ENCODE measurements around the gene ARHGEF6.

DNA sequence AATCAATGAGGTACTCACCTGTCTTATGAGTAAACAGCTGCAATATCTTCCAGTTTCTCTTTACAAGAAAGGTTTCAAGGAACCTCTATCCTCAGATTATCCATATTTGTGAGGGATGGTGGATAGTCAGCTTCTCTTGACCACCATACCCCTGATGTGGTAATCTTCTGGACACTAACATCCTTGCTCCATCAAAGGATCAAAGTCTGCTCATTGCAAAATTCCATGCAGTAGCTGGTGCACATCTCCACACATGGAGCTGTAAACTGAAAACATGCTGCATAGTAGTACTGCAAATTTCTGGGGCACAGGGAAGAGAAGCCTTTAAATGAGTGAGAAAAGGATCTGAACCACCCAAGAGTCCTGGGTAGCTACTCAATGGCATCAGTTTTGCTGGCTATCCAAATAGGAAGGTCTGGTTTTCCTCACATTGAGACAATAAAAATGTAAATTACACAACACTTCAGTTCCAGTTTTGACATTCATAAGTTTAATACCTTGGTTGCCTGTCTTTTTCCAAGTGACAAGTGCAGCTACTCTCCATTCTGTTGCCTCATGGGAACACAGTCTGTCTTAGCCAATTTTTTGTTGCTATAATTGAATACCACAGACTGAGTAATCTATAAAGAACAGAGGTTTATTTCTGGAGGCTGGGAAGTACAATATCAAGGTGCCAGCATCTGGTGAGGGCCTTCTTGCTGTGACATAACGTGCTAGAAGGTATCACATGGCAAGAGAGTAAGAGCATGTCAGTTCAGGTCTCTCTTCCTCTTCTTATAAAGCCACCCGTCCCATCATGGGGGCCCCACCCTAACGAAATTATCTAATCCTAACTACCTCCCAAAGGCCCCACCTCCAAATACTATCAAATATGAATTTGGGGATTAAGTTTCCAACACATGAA is 34.4 kb upstream of the ARHGEF6 start:
- TF ChIP-seq, protein P1, sequence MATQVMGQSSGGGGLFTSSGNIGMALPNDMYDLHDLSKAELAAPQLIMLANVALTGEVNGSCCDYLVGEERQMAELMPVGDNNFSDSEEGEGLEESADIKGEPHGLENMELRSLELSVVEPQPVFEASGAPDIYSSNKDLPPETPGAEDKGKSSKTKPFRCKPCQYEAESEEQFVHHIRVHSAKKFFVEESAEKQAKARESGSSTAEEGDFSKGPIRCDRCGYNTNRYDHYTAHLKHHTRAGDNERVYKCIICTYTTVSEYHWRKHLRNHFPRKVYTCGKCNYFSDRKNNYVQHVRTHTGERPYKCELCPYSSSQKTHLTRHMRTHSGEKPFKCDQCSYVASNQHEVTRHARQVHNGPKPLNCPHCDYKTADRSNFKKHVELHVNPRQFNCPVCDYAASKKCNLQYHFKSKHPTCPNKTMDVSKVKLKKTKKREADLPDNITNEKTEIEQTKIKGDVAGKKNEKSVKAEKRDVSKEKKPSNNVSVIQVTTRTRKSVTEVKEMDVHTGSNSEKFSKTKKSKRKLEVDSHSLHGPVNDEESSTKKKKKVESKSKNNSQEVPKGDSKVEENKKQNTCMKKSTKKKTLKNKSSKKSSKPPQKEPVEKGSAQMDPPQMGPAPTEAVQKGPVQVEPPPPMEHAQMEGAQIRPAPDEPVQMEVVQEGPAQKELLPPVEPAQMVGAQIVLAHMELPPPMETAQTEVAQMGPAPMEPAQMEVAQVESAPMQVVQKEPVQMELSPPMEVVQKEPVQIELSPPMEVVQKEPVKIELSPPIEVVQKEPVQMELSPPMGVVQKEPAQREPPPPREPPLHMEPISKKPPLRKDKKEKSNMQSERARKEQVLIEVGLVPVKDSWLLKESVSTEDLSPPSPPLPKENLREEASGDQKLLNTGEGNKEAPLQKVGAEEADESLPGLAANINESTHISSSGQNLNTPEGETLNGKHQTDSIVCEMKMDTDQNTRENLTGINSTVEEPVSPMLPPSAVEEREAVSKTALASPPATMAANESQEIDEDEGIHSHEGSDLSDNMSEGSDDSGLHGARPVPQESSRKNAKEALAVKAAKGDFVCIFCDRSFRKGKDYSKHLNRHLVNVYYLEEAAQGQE (IDR thresholded peaks at IDR 0.05) = no peak
- TF ChIP-seq, protein P2, sequence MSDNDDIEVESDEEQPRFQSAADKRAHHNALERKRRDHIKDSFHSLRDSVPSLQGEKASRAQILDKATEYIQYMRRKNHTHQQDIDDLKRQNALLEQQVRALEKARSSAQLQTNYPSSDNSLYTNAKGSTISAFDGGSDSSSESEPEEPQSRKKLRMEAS (IDR thresholded peaks at IDR 0.05) = peak; percentile 59
- TF ChIP-seq, protein P3, sequence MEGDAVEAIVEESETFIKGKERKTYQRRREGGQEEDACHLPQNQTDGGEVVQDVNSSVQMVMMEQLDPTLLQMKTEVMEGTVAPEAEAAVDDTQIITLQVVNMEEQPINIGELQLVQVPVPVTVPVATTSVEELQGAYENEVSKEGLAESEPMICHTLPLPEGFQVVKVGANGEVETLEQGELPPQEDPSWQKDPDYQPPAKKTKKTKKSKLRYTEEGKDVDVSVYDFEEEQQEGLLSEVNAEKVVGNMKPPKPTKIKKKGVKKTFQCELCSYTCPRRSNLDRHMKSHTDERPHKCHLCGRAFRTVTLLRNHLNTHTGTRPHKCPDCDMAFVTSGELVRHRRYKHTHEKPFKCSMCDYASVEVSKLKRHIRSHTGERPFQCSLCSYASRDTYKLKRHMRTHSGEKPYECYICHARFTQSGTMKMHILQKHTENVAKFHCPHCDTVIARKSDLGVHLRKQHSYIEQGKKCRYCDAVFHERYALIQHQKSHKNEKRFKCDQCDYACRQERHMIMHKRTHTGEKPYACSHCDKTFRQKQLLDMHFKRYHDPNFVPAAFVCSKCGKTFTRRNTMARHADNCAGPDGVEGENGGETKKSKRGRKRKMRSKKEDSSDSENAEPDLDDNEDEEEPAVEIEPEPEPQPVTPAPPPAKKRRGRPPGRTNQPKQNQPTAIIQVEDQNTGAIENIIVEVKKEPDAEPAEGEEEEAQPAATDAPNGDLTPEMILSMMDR (IDR thresholded peaks at IDR 0.05; ENCODE audit: low read depth, low read length, missing input control) = no peak
- TF ChIP-seq SP1 (IDR thresholded peaks at IDR 0.05) (peak; percentile 54), RXRA (IDR thresholded peaks at IDR 0.05) (peak; percentile 5 to 33), GABPA (IDR thresholded peaks at IDR 0.05 in 1 of 2, conservative IDR thresholded peaks at IDR 0.05 in 1 of 2) (no peak), FOXA1 (IDR thresholded peaks at IDR 0.05) (no peak)
- TF ChIP-seq, protein P4, sequence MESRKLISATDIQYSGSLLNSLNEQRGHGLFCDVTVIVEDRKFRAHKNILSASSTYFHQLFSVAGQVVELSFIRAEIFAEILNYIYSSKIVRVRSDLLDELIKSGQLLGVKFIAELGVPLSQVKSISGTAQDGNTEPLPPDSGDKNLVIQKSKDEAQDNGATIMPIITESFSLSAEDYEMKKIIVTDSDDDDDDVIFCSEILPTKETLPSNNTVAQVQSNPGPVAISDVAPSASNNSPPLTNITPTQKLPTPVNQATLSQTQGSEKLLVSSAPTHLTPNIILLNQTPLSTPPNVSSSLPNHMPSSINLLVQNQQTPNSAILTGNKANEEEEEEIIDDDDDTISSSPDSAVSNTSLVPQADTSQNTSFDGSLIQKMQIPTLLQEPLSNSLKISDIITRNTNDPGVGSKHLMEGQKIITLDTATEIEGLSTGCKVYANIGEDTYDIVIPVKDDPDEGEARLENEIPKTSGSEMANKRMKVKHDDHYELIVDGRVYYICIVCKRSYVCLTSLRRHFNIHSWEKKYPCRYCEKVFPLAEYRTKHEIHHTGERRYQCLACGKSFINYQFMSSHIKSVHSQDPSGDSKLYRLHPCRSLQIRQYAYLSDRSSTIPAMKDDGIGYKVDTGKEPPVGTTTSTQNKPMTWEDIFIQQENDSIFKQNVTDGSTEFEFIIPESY (IDR thresholded peaks at IDR 0.05) = no peak

All from liver (tissue), 3 donors.